Mucosa of descending colon (tissue), 3 donors: ENCODE measurements around the gene TCF12. TPM values are rescaled to one million over a fixed set of nuclear protein-coding genes. Genes with fewer than 3 reads are reported as not detected.
A peak's percentile ranks its signal among the peaks of the same experiment; 100 is the strongest.

ENCODE experiments used
- ATAC-seq: fragments of 200-7000 bp; cut with Tn5 transposase; one replicate; pipeline ENCODE4 v1.9.1; 2020; ENCODE audit warnings: mild to moderate bottlenecking, moderate library complexity
- DNase-seq, 3 donors: peaks; one replicate each; pipeline ENCODE4 v3.0.0-alpha.2; 2020
- H3K36me3 ChIP-seq: fragments of 200-600 bp; one replicate; pipeline ENCODE4 v1.8.0; 2021; ENCODE audit warnings: low read depth, mild to moderate bottlenecking
- H3K4me1 ChIP-seq: fragments of 200-600 bp; one replicate; pipeline ENCODE4 v1.8.0; 2021; ENCODE audit warnings: low read depth, mild to moderate bottlenecking
- H3K4me3 ChIP-seq: fragments of 200-600 bp; one replicate; pipeline ENCODE4 v1.8.0; 2021; ENCODE audit warnings: mild to moderate bottlenecking
- H3K9me3 ChIP-seq: fragments of 200-600 bp; one replicate; pipeline ENCODE4 v1.8.0; 2021; ENCODE audit warnings: mild to moderate bottlenecking
- intact Hi-C, 2 donors: fragments of 100-400 bp; cut with DNase I in 1 of 2; cut with micrococcal nuclease in 1 of 2; formaldehyde crosslinking; loops; one replicate each; pipeline versions ENCODE4 v1.11.0 to v1.11.1; 2022; cut with DNase I, micrococcal nuclease
- total RNA-seq, 3 donors: library from RNA; stranded (reverse); fragmentation: NEBNext Ultra II Directional in 2 of 3; extraction: Animal tissue kit (Norgen Biotek cat#: 25700) in 2 of 3; gene quantifications; one replicate each; pipeline versions ENCODE4 v1.2.1 to v1.2.4, GENCODE V29; 2021 to 2023
- TF ChIP-seq, protein P1 (sequence below): fragments of 200-600 bp; IDR thresholded peaks from one replicate; pipeline ENCODE4 v1.8.0; 2022; ENCODE audit warnings: antibody characterized with exemption, mild to moderate bottlenecking
- donor health status: DM: no; HTN: no; CAD: no; lungs with moderate emphysema.
- donor health status: DM: no; HTN: no; CAD: no.
- donor health status: DM: no; HTN: yes; CAD: no.

The TCF12 gene
- total RNA-seq, 3 donors from 2014 or later: 74.1 to 118 (median 106) TPM

DNA sequence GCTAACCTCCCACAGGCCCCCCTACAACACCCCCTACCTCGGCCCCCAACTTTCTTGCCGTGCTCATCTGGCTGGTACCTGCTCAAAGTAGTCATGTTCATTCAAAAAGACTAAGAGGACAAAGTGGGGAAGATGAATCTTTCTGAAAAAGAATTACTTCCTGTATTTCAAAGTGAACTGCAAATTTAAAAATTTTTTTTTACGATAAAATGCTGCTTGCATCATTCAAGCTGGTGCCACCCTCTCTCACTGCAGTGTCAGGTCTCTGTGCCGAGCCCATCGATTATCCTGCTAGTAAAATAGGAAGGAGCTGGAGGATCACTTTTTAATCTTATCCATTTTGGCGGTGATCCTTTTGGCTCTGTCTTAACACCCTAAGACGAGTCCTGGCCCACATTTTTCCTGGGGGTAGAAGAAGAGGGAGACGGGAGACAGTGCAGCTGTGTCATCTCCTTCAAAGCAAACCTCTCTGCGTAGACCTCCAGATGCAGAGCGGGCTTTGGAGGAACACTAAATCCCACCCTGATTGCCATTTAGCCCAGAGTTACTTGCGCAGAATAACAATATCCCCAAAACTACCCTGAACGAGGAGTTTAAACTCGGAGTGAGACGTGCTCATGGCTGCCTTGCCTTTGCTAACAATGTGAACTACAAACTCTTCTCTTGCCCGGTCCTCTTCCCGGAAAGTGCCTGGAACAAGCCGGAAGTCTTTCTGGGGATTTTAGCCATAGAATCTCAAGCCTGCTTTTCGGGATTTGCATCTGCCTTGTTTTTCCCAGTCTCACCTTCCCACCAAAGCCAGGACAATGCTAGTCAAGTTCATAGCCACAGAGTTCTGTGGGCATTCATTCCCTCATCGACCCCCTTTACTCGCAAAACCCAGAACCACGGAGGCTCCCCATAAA, 391.7 kb downstream of the TCF12 start:
- Histone ChIP-seq H3K9me3 (no peaks in the 10 kb centered on the region), H3K36me3 (no peaks in the 10 kb centered on the region), H3K4me3 (no peak overlapping the region), H3K4me1 (peaks cover 44% of the 10 kb centered on the region)
- no peak for DNase-seq
- TF ChIP-seq, protein P1, sequence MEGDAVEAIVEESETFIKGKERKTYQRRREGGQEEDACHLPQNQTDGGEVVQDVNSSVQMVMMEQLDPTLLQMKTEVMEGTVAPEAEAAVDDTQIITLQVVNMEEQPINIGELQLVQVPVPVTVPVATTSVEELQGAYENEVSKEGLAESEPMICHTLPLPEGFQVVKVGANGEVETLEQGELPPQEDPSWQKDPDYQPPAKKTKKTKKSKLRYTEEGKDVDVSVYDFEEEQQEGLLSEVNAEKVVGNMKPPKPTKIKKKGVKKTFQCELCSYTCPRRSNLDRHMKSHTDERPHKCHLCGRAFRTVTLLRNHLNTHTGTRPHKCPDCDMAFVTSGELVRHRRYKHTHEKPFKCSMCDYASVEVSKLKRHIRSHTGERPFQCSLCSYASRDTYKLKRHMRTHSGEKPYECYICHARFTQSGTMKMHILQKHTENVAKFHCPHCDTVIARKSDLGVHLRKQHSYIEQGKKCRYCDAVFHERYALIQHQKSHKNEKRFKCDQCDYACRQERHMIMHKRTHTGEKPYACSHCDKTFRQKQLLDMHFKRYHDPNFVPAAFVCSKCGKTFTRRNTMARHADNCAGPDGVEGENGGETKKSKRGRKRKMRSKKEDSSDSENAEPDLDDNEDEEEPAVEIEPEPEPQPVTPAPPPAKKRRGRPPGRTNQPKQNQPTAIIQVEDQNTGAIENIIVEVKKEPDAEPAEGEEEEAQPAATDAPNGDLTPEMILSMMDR: no peak
- no peak for ATAC-seq
- intact Hi-C loops: loop anchor here (5.0 to 10.0 kb wide), 2 partner anchors 163 to 165 kb away; no protein-coding TSS in a partner anchor

DNA sequence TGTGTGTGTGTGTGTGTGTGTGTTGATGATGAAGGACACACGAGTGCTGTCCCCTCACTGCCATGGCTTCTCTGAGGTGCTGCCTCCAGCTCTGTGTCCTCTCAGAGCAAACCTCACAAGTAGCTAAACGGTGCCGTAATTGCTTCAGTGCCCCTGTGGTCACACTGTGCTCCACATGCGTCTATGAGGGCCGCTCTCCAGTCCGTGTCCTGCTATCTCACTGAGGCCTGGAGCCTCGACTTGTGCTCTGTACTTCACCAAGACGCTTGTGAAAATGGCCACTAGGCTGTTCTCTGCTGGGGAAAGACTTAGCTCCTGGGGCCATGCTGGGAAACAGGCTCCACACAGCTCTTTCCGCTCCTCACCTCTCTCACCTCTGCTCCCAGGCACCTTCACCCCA, 392.4 kb downstream of the TCF12 start:
- H3K9me3 ChIP-seq: no peaks in the 10 kb centered on the region
- TF ChIP-seq, protein P1: no peak
- no peak for ATAC-seq
- no peak overlapping the region for H3K4me3 ChIP-seq
- H3K36me3 ChIP-seq: no peaks in the 10 kb centered on the region
- intact Hi-C loops: no loop called here
- H3K4me1 ChIP-seq: peaks cover 43% of the 10 kb centered on the region
- DNase-seq: no peak

DNA sequence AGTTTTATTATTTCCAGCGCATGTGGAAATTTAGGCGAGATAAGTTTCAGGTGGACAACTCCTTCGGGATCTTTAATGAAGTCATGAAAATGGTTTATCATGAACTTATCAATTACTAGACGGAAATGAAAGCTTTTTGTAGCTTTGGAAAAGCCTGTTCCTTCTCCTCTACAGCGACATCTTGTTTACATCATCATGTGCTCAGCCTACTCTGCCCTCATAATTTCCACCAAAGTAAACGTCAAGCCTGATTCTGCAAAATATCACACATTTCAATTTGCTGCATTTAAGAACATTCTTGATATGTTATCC, 393.5 kb downstream of the TCF12 start:
- ATAC-seq (peak; percentile 46), DNase-seq (no peak)
- Histone ChIP-seq H3K4me3 (no peak overlapping the region), H3K4me1 (peaks cover 32% of the 10 kb centered on the region), H3K9me3 (no peaks in the 10 kb centered on the region), H3K36me3 (no peaks in the 10 kb centered on the region)
- intact Hi-C loops: no loop called here
- TF ChIP-seq, protein P1: no peak

DNA sequence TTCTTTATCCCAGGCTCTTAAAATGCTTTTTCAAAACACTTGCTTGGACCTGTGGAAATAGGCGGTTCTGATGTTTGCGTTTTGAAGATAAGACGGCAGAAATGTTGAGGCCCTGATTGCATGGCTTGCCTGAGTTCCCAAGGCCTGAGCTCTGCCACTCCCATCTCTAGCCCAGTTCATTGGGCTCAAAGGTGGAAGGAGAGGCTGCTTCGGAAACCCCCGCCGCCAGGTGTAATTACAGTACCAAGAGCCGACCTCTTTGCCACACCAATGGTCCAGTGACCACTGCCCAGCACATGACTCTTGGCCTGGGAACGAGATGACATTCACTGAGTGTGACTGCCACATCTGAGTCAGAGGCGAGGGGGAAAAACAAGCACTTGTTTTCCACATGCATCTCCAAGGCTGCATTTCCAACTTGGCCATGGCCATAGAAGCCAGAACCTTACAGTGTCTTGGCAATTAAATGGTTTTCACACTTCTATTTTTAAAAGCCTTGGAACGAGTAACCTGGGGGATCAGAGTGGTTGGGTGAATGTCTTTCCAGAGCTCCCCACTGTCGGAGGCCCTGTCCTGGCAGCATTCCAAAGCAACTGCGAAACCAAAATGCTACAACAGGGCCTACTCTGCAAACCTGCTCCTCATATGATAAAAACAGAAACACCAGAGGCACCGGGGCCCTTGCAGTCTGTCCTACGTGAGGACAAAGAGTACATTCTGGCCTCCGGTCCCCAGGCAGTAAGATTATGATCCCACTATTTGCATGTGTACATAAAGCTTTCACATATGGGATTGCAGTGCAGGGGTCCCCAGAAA, 394.1 kb downstream of the TCF12 start:
- Histone ChIP-seq H3K36me3 (no peaks in the 10 kb centered on the region), H3K4me3 (no peak overlapping the region), H3K4me1 (peaks cover 26% of the 10 kb centered on the region), H3K9me3 (no peaks in the 10 kb centered on the region)
- intact Hi-C loops: no loop called here
- TF ChIP-seq, protein P1: no peak
- peak; percentile 97 for ATAC-seq
- peak; percentile 83 to 88 (median 86) for DNase-seq

DNA sequence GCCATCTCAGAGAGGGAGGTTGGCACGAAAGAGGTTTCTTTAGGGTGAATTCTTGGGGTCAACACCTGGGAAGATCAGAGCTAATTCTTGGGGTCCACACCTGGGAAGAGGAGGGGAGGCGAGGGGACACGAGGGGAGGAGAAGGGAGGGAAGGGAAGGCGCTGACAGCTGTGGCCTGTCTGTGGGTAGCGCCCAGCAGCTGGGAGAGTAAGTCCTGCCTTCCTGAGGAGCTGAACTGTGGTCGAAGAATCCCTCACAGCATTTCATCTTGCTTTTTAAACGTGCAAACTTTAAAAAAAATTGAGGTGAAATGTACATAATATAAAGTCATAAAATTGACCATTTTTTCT, 394.7 kb downstream of the TCF12 start:
- Histone ChIP-seq H3K9me3 (no peaks in the 10 kb centered on the region), H3K4me1 (peaks cover 23% of the 10 kb centered on the region), H3K36me3 (no peaks in the 10 kb centered on the region), H3K4me3 (no peak overlapping the region)
- ATAC-seq: no peak
- TF ChIP-seq, protein P1: no peak
- no peak for DNase-seq
- intact Hi-C loops: no loop called here
